LoVo (cell line): Measurements from ENCODE around the gene MED23.
A peak's percentile ranks its signal among the peaks of the same experiment; 100 is the strongest.

Experiments
- DNase-seq: peaks from one replicate; pipeline ENCODE4 v3.0.0-alpha.2; 2016; ENCODE audit warnings: low spot score

Gene MED23

GRCh38 chr6:131627724-131628682 is at the start of gene MED23:
TSS of gene MED23 (minus strand) at chr6:131628242. CDS start at chr6:131628049, 193 bp downstream.
- DNase-seq = peak; percentile 93

DNA sequence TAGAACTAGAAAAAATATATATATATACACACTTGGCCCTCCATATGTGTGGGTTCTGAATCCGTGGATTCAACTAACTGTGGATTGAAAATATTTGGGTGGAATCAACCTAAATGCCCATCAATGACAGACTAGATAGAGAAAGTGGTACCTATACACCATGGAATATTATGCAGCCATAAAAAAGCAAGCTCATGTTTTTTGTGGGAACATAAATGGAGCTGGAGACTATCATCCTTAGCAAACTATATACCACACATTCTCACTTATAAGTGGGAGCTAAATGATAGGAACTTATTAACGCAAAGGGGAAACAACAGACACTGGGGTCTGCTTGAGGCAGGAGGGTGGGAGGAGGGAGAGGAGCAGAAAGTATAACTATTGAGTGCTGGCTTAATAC is 45.1 kb upstream of the MED23 start:
- no peak for DNase-seq

DNA sequence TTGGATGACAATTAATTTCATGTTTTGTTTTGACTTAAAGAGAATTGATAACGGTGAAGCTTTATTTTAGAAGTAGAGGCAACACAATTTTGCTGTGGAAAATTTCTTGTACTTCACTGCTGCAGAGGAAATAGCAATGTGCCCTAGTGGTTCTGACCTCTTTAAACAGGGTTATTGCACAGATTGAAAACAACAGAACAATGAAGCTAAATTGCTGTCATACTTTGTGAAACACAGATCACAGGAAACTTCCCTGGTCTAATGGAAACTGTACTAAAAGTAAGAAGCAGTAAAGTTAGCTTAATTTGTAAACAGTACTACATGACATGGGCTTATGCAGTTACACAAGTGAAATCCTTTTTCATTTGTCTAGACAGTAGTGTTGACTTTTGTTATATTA is 41.8 kb upstream of the MED23 start:
- DNase-seq = no peak

- DNase-seq = no peak
These were observed 35.6 kb upstream of the MED23 start for GRCh38 chr6:131663578-131664165.

DNA sequence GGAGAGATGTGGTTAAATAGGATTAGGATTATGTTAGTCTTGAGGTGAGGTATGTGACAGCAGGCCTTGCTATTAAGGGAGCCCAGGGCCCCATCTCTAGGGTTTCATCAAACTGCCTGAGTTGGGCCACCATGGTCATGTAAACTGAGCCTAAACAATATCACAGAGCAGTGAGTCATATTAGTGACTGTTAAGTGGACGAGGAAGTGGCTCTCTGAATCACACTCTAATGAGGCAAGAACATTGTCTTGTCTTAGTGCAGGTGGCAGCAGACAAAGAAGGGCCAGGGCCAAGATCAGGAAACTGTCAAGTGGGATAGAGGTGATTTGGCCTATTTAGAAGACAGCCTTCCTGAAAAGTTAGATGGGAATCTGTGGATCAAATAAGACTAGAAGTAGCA is 32.2 kb upstream of the MED23 start:
- peak; percentile 19 for DNase-seq

- DNase-seq = no peak
These were observed 30.2 kb upstream of the MED23 start for GRCh38 chr6:131658287-131658686.

DNA sequence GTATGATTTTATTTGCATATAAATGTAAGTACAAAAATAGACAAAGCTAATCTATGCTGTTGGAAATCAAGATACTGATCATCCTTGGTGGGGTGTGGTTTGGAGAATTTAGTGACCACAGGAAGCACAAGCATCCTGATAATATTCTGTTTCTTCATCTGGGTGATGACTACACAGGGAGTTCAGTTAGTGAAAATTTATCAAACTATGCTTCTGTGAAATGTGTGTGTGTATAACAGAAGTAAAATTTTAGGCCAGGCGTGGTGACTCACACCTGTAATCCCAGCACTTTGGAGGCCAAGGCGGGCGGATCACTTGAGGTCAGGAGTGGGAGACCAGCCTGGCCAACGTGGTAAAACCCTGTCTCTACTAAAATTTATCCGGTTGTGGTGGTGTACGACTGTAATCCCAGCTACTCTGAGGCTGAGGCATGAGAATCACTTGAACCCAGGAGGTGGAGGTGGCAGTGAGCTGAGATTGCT is 29.6 kb upstream of the MED23 start:
- no peak for DNase-seq

GRCh38 chr6:131657222-131657621 is 29.2 kb upstream of the MED23 start:
- no peak for DNase-seq

- no peak for DNase-seq
These were observed 28.6 kb upstream of the MED23 start for GRCh38 chr6:131656667-131657066.

DNA sequence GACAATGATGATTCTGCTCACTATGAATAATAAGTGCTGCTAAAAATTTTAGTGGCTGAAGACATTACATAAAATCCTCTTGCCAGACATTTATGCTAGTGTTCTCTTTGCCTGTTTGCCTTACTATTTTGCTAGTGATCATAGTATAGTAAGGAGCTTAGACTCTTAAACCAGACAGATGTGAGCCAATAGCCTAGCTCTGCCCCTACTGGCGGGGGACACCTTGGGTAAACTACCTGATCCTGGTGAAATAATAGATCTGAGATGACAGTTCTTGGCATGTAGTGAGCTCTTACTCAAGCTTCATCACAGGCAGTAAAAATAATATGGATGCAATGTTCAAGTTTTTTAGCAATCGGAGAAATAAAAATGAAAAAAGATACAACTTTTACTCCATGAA is 27.9 kb upstream of the MED23 start:
- no peak for DNase-seq

DNA sequence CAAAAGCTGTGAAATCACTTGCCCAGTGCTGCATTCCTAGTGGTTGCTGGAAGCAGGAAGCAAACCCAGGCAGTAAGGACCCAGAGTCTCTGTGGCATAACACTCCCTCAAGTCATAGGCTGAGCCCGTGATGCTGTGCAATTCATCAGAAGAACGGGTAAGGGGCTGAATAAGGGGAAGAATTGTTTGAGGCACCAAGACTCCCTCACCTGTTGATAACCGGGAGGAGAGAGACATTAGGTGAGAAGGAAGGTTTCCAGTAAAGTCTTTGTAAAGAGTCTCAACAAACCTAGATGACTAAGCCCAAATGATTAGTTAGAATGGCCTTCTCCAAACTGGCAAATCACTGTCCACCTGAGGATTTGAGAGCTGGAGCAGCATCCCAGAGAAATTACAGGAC is 27.3 kb upstream of the MED23 start:
- no peak for DNase-seq

DNA sequence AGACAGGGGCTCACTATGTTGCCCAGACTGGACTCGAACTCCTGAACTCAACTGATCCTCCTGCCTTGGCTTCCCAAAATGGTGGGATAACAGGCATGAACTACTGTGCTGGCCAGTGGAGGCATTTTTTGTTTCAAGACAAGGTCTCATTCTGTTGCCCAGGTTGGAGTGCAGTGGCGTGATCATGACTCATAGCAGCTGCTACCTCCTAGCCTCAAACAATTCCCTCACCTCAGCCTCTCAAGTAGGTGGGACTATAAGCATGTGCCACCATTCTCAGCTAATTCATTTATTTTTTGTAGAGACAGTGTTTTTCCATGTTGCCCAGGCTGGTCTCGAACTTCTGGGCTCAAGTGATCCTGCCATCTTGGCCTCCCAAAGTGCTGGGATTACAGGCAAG is 26.3 kb upstream of the MED23 start:
- DNase-seq = no peak

DNA sequence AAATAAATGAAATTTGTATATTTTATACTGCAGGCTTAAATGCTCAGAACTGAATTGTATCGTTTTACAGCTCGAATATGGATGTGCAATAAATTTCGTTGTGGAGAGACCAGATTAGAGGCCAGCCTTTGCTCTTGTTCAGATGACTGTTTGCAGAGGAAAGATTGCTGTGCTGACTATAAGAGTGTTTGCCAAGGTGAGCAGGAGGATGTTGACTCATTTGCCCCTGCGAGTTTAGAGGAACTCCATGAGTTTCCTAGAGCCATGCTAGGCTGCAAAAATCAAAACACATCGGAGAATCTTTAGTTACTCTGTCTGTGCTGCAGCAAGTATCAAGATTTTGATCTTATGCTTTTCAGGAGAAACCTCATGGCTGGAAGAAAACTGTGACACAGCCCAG is 24.4 kb upstream of the MED23 start:
- no peak for DNase-seq

GRCh38 chr6:131651782-131652181 is 23.7 kb upstream of the MED23 start:
- no peak for DNase-seq

GRCh38 chr6:131646249-131646670 is 18.2 kb upstream of the MED23 start:
- DNase-seq = no peak

GRCh38 chr6:131645846-131646245 is 17.8 kb upstream of the MED23 start:
- no peak for DNase-seq

GRCh38 chr6:131644921-131645320 is 16.9 kb upstream of the MED23 start:
- DNase-seq = no peak

GRCh38 chr6:131643855-131644460 is 15.9 kb upstream of the MED23 start:
- DNase-seq = no peak

DNA sequence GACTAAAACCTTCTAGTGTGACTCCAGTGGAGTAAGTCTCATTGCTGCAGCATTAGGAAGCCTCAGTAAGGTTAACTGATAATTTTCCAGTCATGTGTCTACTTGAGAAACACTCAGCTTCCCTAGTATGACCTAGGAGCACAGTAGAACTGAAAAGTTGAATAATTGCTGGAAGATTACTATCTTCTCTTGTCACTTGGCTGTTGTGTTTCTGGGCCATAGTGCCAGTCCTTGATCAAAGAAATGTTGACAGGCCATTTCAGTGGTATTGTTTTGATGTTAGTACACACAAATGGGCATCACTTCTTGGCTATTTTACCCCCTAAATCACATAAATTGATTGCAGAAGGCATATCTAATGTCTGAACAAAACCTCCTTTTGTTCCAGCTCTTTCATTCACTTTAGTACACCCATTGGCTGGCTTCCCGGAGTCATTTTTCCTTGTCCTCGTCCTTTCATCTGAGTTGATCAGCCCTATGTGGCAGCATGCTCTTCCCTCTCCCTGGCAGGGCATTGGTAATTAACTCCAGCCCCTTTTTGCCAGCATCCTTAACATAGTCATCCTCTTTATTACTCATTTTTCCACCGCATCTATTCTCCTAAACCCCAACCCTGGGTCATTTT is 15.1 kb upstream of the MED23 start:
- DNase-seq = no peak

- DNase-seq = no peak
These were observed 14.5 kb upstream of the MED23 start for GRCh38 chr6:131642565-131642964.

GRCh38 chr6:131641554-131641953 is 13.5 kb upstream of the MED23 start:
- DNase-seq = no peak

GRCh38 chr6:131640576-131640975 is 12.5 kb upstream of the MED23 start:
- no peak for DNase-seq
